CD4-positive, alpha-beta T cell treated with Interleukin-15 for 1 hour (primary cell): ENCODE measurements around the gene PPM1J.
"Not testable (repeated sequence)": the region's sequence is repeated elsewhere in the genome, so short reads cannot be mapped to it uniquely, and the experiment has no call there.

Experiments used
- DNase-seq: peaks from one replicate; pipeline ENCODE4 v3.0.0-alpha.2; 2020

PPM1J gene

GRCh38 chr1:112715264-112716053, at the start of gene PPM1J:
Gene PPM1J, minus strand, starts transcription at chr1:112715332. Its CDS starts 31 bp downstream, at chr1:112715301.
- peak; percentile 98 for DNase-seq

GRCh38 chr1:112762541-112763500, 47.7 kb upstream of the PPM1J start:
- no peak for DNase-seq

- DNase-seq, result no peak
Observed at GRCh38 chr1:112761714-112762480, 46.8 kb upstream of the PPM1J start.

- DNase-seq, result no peak
Observed at GRCh38 chr1:112759228-112759627, 44.1 kb upstream of the PPM1J start.

- DNase-seq, result no peak
Observed at GRCh38 chr1:112754116-112754628, 39.0 kb upstream of the PPM1J start.

- no peak for DNase-seq
Observed at GRCh38 chr1:112748396-112748795, 33.3 kb upstream of the PPM1J start.

GRCh38 chr1:112744009-112744578, 29.0 kb upstream of the PPM1J start:
- DNase-seq, result no peak

GRCh38 chr1:112743174-112744008, 28.3 kb upstream of the PPM1J start:
- DNase-seq, result no peak

- no peak for DNase-seq
Observed at GRCh38 chr1:112737573-112737972, 22.4 kb upstream of the PPM1J start.

GRCh38 chr1:112735752-112736151, 20.6 kb upstream of the PPM1J start:
- no peak for DNase-seq

GRCh38 chr1:112731451-112731850, 16.3 kb upstream of the PPM1J start:
- no peak for DNase-seq

- no peak for DNase-seq
Observed at GRCh38 chr1:112729909-112730308, 14.8 kb upstream of the PPM1J start.

GRCh38 chr1:112729011-112729410, 13.9 kb upstream of the PPM1J start:
- DNase-seq, result not testable (repeated sequence)

GRCh38 chr1:112728306-112728971, 13.3 kb upstream of the PPM1J start:
- DNase-seq, result not testable (repeated sequence)

GRCh38 chr1:112727716-112728115, 12.6 kb upstream of the PPM1J start:
- DNase-seq, result no peak

GRCh38 chr1:112724240-112724639, 9.1 kb upstream of the PPM1J start:
- not testable (repeated sequence) for DNase-seq

GRCh38 chr1:112723511-112723839, 8.3 kb upstream of the PPM1J start:
- no peak for DNase-seq

- DNase-seq, result no peak
Observed at GRCh38 chr1:112722601-112723510, 7.7 kb upstream of the PPM1J start.

- DNase-seq, result no peak
Observed at GRCh38 chr1:112721966-112722524, 6.9 kb upstream of the PPM1J start.
